Neural progenitor cell (in vitro differentiated cells): ENCODE data around the gene SPAG16.

Source experiments
- CTCF ChIP-seq: fragments of 200-600 bp; sonication (generic); IDR thresholded peaks from 2 replicates; pipeline ENCODE4 v1.5.1; 2017; ENCODE audit warnings: antibody characterized with exemption, mild to moderate bottlenecking
- EZH2 ChIP-seq: fragments of 200-600 bp; sonication (generic); IDR thresholded peaks from 2 replicates; pipeline ENCODE4 v1.6.1; 2017; ENCODE audit warnings: antibody characterized with exemption, mild to moderate bottlenecking, moderate library complexity

GRCh38 chr2:214079032-214079431 lies 794.8 kb downstream of the SPAG16 start:
- TF ChIP-seq CTCF = no peak
- TF ChIP-seq EZH2 = no peak
